ENCODE results near the gene SCUBE1. TPM values are rescaled to one million over a fixed set of nuclear protein-coding genes. Genes with fewer than 3 reads are reported as not detected.

SCUBE1 gene
- total RNA-seq, 4 donors from 2014 or later: 33.3 to 109 (median 66.3) TPM

DNA sequence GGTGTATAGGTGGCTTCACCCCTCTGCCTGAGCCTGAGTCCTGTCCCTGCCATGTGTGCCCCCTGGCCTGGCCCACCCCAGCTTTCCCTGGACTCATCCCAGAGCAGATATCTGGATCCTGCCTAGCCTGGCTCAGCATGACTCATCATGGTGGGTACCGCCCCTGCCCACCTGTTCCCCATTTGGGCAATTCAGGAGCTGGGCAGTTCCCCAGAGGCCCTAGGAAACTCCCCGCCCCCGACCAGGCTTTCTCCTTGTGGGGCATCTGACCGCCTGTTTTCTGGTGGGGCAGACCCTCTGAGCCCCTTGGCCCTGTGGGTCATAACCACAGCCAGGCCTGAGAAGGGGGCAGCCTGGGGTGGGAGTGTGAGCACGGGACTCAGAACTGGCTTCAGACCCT, 187.4 kb downstream of the SCUBE1 start:
- Histone ChIP-seq H3K27me3 (no peaks in the 10 kb centered on the region), H3K4me1 (peaks cover 17 to 66% (median 47%) of the 10 kb centered on the region in 4 donors), H3K4me3 (no peak overlapping the region), H3K27ac (replicated peaks in 1 of 4) (no peak overlapping the region), H3K9me3 (no peaks in the 10 kb centered on the region), H3K36me3 (peaks cover 0 to 22% (median 10%) of the 10 kb centered on the region in 4 donors)
- no peak for DNase-seq (ENCODE audit: extremely low spot score)
- WGBS: 83% methylated on average over 2 of the region's 5 CpGs
- TF ChIP-seq POLR2AphosphoS5 (IDR thresholded peaks at IDR 0.05) (no peak), POLR2A (IDR thresholded peaks at IDR 0.05; ENCODE audit: low read depth) (no peak), EP300 (IDR thresholded peaks at IDR 0.05) (no peak)
- TF ChIP-seq, protein P1, sequence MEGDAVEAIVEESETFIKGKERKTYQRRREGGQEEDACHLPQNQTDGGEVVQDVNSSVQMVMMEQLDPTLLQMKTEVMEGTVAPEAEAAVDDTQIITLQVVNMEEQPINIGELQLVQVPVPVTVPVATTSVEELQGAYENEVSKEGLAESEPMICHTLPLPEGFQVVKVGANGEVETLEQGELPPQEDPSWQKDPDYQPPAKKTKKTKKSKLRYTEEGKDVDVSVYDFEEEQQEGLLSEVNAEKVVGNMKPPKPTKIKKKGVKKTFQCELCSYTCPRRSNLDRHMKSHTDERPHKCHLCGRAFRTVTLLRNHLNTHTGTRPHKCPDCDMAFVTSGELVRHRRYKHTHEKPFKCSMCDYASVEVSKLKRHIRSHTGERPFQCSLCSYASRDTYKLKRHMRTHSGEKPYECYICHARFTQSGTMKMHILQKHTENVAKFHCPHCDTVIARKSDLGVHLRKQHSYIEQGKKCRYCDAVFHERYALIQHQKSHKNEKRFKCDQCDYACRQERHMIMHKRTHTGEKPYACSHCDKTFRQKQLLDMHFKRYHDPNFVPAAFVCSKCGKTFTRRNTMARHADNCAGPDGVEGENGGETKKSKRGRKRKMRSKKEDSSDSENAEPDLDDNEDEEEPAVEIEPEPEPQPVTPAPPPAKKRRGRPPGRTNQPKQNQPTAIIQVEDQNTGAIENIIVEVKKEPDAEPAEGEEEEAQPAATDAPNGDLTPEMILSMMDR (IDR thresholded peaks at IDR 0.05): no peak
- intact Hi-C loops (cut with DNase I): no loop called here

DNA sequence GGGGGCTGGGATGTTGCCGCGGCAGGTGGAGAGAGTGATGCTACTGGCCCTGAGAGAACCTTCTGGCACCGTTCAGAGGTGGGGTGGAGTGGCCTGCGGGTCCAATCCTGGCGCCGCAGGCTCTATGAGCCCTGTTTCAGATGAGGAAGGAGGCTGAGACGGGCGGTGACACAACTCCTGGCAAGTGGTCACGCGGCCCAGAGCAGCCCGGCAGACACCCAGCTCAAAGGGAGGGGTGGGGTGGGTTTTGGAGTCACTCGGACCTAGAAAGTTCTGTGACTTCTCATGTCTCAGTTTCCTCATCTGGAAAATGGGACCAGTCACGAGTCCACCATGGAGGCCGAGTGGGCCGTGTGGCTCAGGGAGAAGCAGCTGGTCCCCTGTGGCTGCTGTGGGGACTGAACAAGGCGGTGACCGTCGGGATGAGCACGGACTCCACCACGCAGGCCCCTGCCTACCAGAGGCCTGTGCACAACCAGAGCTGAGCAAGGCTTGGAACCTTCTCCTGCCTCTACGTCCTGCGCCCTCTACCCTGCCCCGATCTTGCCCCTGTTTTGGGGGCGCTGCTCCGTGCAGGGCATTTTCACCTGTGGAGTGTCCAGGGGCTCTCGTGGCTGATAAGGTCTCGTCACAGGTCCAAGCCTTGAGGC, 188.2 kb downstream of the SCUBE1 start:
- TF ChIP-seq POLR2AphosphoS5 (IDR thresholded peaks at IDR 0.05): no peak
- TF ChIP-seq, protein P1 (IDR thresholded peaks at IDR 0.05): no peak
- no peak for TF ChIP-seq EP300 (IDR thresholded peaks at IDR 0.05)
- TF ChIP-seq POLR2A (IDR thresholded peaks at IDR 0.05; ENCODE audit: low read depth): no peak
- Histone ChIP-seq H3K36me3 (peaks cover 0 to 16% (median 5%) of the 10 kb centered on the region in 4 donors), H3K4me3 (no peak overlapping the region), H3K27me3 (no peaks in the 10 kb centered on the region), H3K9me3 (no peaks in the 10 kb centered on the region), H3K4me1 (peaks cover 18 to 70% (median 51%) of the 10 kb centered on the region in 4 donors), H3K27ac (replicated peaks in 1 of 4) (peak overlapping the region in 1 of 4 donors; percentile 20)
- 76% methylated on average over 24 of the region's 27 CpGs for WGBS
- no peak for DNase-seq (ENCODE audit: extremely low spot score)
- intact Hi-C loops (cut with DNase I): no loop called here

DNA sequence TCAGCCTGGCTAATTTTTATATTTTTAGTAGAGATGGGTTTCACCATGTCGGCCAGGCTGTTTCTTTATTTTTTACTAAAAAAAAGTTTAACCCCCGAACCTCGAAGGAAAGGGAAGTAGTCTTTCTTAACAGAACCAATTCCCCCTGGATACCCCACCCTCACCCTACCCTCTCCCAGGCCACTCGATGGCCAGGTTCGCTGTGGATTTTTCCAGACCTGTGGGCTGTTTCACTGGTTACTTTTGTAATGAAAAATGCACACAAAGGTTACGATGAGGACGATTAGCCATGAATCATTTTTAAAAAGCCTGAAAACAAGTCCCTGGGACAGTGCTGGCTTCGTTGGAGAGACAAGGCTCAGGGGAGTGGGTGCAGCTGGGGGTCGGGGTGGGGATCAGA, 189.3 kb downstream of the SCUBE1 start:
- Histone ChIP-seq H3K9me3 (no peaks in the 10 kb centered on the region), H3K27ac (replicated peaks in 1 of 4) (peak overlapping the region in 1 of 4 donors; percentile 31), H3K27me3 (no peaks in the 10 kb centered on the region), H3K36me3 (peaks cover 0 to 5% (median 0%) of the 10 kb centered on the region in 4 donors), H3K4me3 (no peak overlapping the region), H3K4me1 (peaks cover 11 to 60% (median 47%) of the 10 kb centered on the region in 4 donors)
- DNase-seq (ENCODE audit: extremely low spot score): no peak
- TF ChIP-seq, protein P1 (IDR thresholded peaks at IDR 0.05): no peak
- TF ChIP-seq POLR2AphosphoS5 (IDR thresholded peaks at IDR 0.05) (no peak), EP300 (IDR thresholded peaks at IDR 0.05) (no peak)
- intact Hi-C loops (cut with DNase I): no loop called here
- WGBS: 62% methylated on average over 9 of the region's 9 CpGs

DNA sequence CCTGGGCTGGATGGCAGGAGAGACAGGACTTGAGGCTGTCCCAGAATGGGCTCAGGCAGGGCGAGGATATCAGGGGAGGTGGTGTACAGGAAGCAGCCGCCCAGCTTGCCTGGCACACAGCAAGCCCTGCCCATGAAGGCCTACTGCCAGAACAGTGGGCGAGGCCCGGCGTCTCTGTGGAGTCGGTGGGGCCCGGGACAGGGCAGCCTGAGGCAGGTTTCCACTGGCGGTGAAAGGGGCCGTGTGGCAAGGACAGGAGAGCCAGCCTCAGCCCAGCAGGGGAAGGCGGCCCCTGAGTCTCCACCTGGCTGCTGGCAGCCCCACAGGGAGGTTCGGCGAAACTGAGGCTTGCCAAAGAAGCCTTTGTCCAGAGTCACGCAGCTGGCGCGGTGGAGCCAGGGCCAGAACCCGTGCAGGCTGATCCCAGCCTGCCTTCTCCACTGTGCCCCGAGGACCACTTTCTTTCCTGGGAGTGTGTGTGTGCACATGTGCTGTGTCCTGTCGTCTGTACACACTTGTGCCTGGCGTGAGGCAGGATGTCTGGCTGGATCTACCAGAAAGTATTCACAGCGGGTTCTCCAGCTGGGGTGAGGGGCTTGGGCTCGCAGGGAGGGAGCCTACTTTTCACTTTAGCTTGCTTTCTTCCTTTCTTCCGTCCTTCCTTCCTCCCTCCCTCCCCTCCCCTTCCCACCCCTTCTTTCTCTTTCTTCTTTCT, 190.7 kb downstream of the SCUBE1 start:
- H3K9me3 ChIP-seq: no peaks in the 10 kb centered on the region
- WGBS: 17% methylated on average over 20 of the region's 22 CpGs
- intact Hi-C loops (cut with DNase I): no loop called here
- TF ChIP-seq POLR2AphosphoS5 (IDR thresholded peaks at IDR 0.05) (peak; percentile 37 to 41), EP300 (IDR thresholded peaks at IDR 0.05) (no peak)
- DNase-seq (ENCODE audit: extremely low spot score): no peak
- peak overlapping the region; percentile 79 to 86 (median 80) for H3K27ac ChIP-seq (replicated peaks in 1 of 4)
- H3K36me3 ChIP-seq: peaks cover 0 to 5% (median 0%) of the 10 kb centered on the region in 4 donors
- H3K27me3 ChIP-seq: no peaks in the 10 kb centered on the region
- H3K4me3 ChIP-seq: peak overlapping the region; percentile 71 to 91 (median 78)
- H3K4me1 ChIP-seq: peaks cover 11 to 52% (median 47%) of the 10 kb centered on the region in 4 donors

- intact Hi-C loops (cut with DNase I): no loop called here
- H3K36me3 ChIP-seq: peaks cover 0 to 5% (median 0%) of the 10 kb centered on the region in 4 donors
- WGBS: no CpG with 5 or more reads among the region's 18 CpGs
- no peaks in the 10 kb centered on the region for H3K27me3 ChIP-seq
- H3K27ac ChIP-seq (replicated peaks in 1 of 4): peak overlapping the region; percentile 79 to 86 (median 80)
- DNase-seq (ENCODE audit: extremely low spot score): no peak
- H3K9me3 ChIP-seq: no peaks in the 10 kb centered on the region
- TF ChIP-seq POLR2AphosphoS5 (IDR thresholded peaks at IDR 0.05): no peak
- TF ChIP-seq EP300 (IDR thresholded peaks at IDR 0.05): no peak
- no peak for TF ChIP-seq POLR2A (IDR thresholded peaks at IDR 0.05; ENCODE audit: low read depth)
- TF ChIP-seq, protein P1 (IDR thresholded peaks at IDR 0.05): no peak
- peak overlapping the region; percentile 71 to 91 (median 78) for H3K4me3 ChIP-seq
- H3K4me1 ChIP-seq: peaks cover 11 to 50% (median 46%) of the 10 kb centered on the region in 4 donors
Measured at GRCh38 chr22:43152003-43152356, 191.2 kb downstream of the SCUBE1 start.
